ENCODE measurements around the gene ADGRA3. TPM values are rescaled to one million over a fixed set of nuclear protein-coding genes. Genes with fewer than 3 reads are reported as not detected.

ADGRA3 gene
- total and polyA plus RNA-seq, 3 donors from 2014 or later = 22.9 to 41.7 (median 36.8) TPM

DNA sequence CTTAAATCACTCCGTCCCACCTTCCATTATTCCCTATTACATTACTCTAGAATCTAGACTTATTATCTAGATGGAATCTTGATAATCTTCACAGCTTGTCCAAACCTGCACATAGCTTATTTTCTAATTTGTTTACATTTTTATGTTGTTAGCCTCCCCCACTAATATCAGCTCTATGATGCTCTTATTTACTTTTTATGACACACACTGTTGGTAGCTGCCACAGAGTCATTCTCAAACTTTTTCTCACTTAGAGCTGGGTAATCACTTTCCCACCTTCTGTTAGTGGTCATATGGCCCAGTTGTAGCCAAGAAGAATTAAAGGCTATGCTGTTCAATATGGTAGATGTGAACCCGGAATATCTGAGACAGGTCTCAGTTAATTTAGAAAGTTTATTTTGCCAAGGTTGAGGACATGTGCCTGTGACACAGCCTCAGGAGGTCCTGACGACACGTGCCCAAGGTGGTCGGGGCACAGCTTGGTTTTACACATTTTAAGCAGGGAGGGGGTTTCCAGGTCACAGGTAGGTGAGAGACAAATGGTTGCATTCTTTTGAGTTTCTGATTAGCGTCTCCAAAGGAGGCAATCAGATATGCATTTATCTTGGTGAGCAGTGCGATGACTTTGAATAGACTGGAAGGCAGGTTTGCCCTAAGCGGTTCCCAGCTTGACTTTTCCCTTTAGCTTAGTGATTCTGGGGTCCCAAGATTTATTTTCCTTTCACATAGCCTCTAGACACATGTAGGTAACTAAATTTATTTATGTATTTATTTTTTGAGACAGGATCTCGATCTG is 7.0 kb upstream of the ADGRA3 start:
- Histone ChIP-seq H3K27ac (no peak overlapping the region), H3K4me3 (no peak overlapping the region), H3K4me1 (no peaks in the 10 kb centered on the region), H3K9me3 (no peaks in the 10 kb centered on the region), H3K36me3 (ENCODE audit: low read depth, missing control alignments) (no peaks in the 10 kb centered on the region), H3K27me3 (no peaks in the 10 kb centered on the region)
- no peak for TF ChIP-seq CTCF (IDR thresholded peaks at IDR 0.05)
- TF ChIP-seq POLR2A (IDR thresholded peaks at IDR 0.05) = no peak
- WGBS, 2 donors = 62 to 79% methylated on average over 9 of the region's 9 CpGs
- no peak for DNase-seq
- intact Hi-C loops (cut with DNase I; ENCODE audit: low total_unique reads) = no loop called here

GRCh38 chr4:22522206-22522605 is 6.3 kb upstream of the ADGRA3 start:
- Histone ChIP-seq H3K9me3 (no peaks in the 10 kb centered on the region), H3K27me3 (no peaks in the 10 kb centered on the region), H3K27ac (no peak overlapping the region), H3K4me3 (no peak overlapping the region), H3K4me1 (no peaks in the 10 kb centered on the region), H3K36me3 (ENCODE audit: low read depth, missing control alignments) (no peaks in the 10 kb centered on the region)
- intact Hi-C loops (cut with DNase I; ENCODE audit: low total_unique reads) = no loop called here
- 76% methylated on average over 2 of the region's 2 CpGs for WGBS, 2 donors
- TF ChIP-seq CTCF (IDR thresholded peaks at IDR 0.05) (no peak), POLR2A (IDR thresholded peaks at IDR 0.05) (no peak)
- no peak for DNase-seq

- H3K27me3 ChIP-seq = no peaks in the 10 kb centered on the region
- intact Hi-C loops (cut with DNase I; ENCODE audit: low total_unique reads) = no loop called here
- no peaks in the 10 kb centered on the region for H3K4me1 ChIP-seq
- H3K4me3 ChIP-seq = no peak overlapping the region
- TF ChIP-seq POLR2A (IDR thresholded peaks at IDR 0.05) (no peak), CTCF (IDR thresholded peaks at IDR 0.05) (no peak)
- H3K27ac ChIP-seq = no peak overlapping the region
- no peaks in the 10 kb centered on the region for H3K9me3 ChIP-seq
- H3K36me3 ChIP-seq (ENCODE audit: low read depth, missing control alignments) = no peaks in the 10 kb centered on the region
- DNase-seq = no peak
These were observed 5.4 kb upstream of the ADGRA3 start for GRCh38 chr4:22521240-22521639.

DNA sequence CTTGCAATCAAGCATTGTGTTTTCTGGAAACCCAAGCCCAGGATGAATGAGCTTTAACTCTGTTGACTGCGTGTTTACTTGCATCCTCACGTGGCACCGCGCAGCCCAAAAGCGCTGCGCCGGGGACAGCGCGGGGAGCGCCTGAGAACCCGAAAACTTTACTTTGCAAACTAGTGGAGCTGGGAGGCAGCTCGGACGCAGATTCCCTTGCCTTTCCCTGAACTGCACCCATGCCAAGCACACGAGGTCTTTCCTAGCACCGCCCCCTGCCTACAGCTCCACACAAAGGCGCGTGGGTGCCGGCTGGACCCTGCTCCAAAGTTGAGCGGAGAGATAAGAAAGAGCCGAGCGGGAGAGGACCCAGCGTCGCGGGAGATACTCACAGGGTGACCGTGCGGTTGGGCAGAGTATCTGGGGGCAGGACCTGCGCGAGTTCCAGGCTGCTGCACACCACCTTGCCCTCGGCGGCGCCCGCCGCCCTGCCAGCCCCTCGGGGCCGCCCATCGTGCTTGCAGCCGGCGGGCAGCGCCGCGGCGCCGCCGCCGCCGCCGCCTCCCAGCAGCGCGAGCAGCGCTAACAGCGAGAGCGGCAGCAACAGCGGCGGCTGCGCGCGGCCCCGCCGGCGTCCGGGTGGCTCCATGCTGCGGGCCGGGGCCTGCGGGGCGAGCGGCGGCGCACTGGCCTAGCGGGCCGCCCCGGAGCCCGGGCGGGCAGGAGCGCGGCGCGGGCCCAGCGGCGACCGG is 550 bp downstream of the ADGRA3 start:
- Histone ChIP-seq H3K36me3 (ENCODE audit: low read depth, missing control alignments) (no peaks in the 10 kb centered on the region), H3K4me3 (peak overlapping the region; percentile 64 to 72), H3K4me1 (no peaks in the 10 kb centered on the region), H3K27me3 (no peaks in the 10 kb centered on the region), H3K9me3 (no peaks in the 10 kb centered on the region), H3K27ac (peak overlapping the region; percentile 44 to 83)
- DNase-seq = peak; percentile 85
- no peak for TF ChIP-seq POLR2A (IDR thresholded peaks at IDR 0.05)
- TF ChIP-seq CTCF (IDR thresholded peaks at IDR 0.05) = no peak
- intact Hi-C loops (cut with DNase I; ENCODE audit: low total_unique reads) = no loop called here
- WGBS, 2 donors = 0% methylated on average over 4 to 37 of the region's 80 CpGs
